Measurements from ENCODE around the gene DPM2. TPM values are rescaled to one million over a fixed set of nuclear protein-coding genes. Genes with fewer than 3 reads are reported as not detected.

The DPM2 gene
- total and polyA plus RNA-seq, 7 donors: 9.7 to 39.6 (median 16.6) TPM

GRCh38 chr9:127920794-127921193 lies 16.9 kb downstream of the DPM2 start:
- TF ChIP-seq CTCF (IDR thresholded peaks at IDR 0.05): no peak
- H3K9me3 ChIP-seq: no peaks in the 10 kb centered on the region
- peaks cover 31% of the 10 kb centered on the region for H3K4me1 ChIP-seq
- 83 to 95% (median 92%) methylated on average over 7 of the region's 7 CpGs for WGBS, 3 donors
- intact Hi-C loops (cut with DNase I): loop anchor here (1.0 to 10.0 kb wide), 4 partner anchors 136 to 418 kb away; partner anchors contain the start of gene CDK9 (in 1 of the 2)
- H3K27ac ChIP-seq: no peak overlapping the region
- H3K4me3 ChIP-seq: no peak overlapping the region
- H3K27me3 ChIP-seq (ENCODE audit: insufficient read depth in 3 of 3, low read length in 2 of 3): peaks cover 0 to 6% (median 0%) of the 10 kb centered on the region in 3 donors
- ATAC-seq (no peak), DNase-seq (no peak)
- no peaks in the 10 kb centered on the region for H3K36me3 ChIP-seq (ENCODE audit: insufficient read depth in 1 of 2, low read depth in 1 of 2)

- Histone ChIP-seq H3K27ac (peak overlapping the region; percentile 44), H3K4me1 (peaks cover 39% of the 10 kb centered on the region), H3K9me3 (no peaks in the 10 kb centered on the region), H3K36me3 (ENCODE audit: insufficient read depth in 1 of 2, low read depth in 1 of 2) (no peaks in the 10 kb centered on the region), H3K27me3 (ENCODE audit: insufficient read depth in 3 of 3, low read length in 2 of 3) (no peaks in the 10 kb centered on the region), H3K4me3 (no peak overlapping the region)
- ATAC-seq (peak in 3 of 4 donors; percentile 21 to 57 (median 53)), DNase-seq (peak; percentile 93 to 94)
- no peak for TF ChIP-seq CTCF (IDR thresholded peaks at IDR 0.05)
- intact Hi-C loops (cut with DNase I): loop anchor here (2.0 to 5.0 kb wide), 5 partner anchors 47 to 417 kb away; partner anchors contain the start of genes CDK9 (in 1 of the 2) and TOR2A (in 1 of the 2)
- 49 to 64% (median 54%) methylated on average over 8 of the region's 8 CpGs for WGBS, 3 donors
Observed at GRCh38 chr9:127919253-127919815, 18.3 kb downstream of the DPM2 start.

GRCh38 chr9:127918183-127919107 lies 19.2 kb downstream of the DPM2 start:
- Histone ChIP-seq H3K4me3 (no peak overlapping the region), H3K27me3 (ENCODE audit: insufficient read depth in 3 of 3, low read length in 2 of 3) (no peaks in the 10 kb centered on the region), H3K36me3 (ENCODE audit: insufficient read depth in 1 of 2, low read depth in 1 of 2) (peaks cover 0 to 6% of the 10 kb centered on the region in 2 donors), H3K4me1 (peaks cover 39% of the 10 kb centered on the region), H3K27ac (peak overlapping the region; percentile 44), H3K9me3 (no peaks in the 10 kb centered on the region)
- 88 to 95% (median 89%) methylated on average over 8 of the region's 8 CpGs for whole genome bisulfite sequencing, 3 donors
- no peak for ATAC-seq
- TF ChIP-seq CTCF (IDR thresholded peaks at IDR 0.05): no peak
- DNase-seq: peak in 1 of 2 donors; percentile 59
- intact Hi-C loops (cut with DNase I): loop anchor here (2.0 to 5.0 kb wide), 5 partner anchors 46 to 416 kb away; partner anchors contain the start of genes CDK9 (in 1 of the 2) and TOR2A (in 1 of the 2)

GRCh38 chr9:127917603-127918002 lies 20.1 kb downstream of the DPM2 start:
- Histone ChIP-seq H3K27ac (no peak overlapping the region), H3K9me3 (no peaks in the 10 kb centered on the region), H3K36me3 (ENCODE audit: insufficient read depth in 1 of 2, low read depth in 1 of 2) (peaks cover 0 to 11% of the 10 kb centered on the region in 2 donors), H3K27me3 (ENCODE audit: insufficient read depth in 3 of 3, low read length in 2 of 3) (no peaks in the 10 kb centered on the region), H3K4me3 (peak overlapping the region; percentile 37), H3K4me1 (peaks cover 39% of the 10 kb centered on the region)
- intact Hi-C loops (cut with DNase I): loop anchor here (2.0 to 5.0 kb wide), 5 partner anchors 45 to 415 kb away; partner anchors contain the start of genes CDK9 (in 1 of the 2) and TOR2A (in 1 of the 2)
- 54 to 71% (median 54%) methylated on average over 6 of the region's 6 CpGs for WGBS, 3 donors
- no peak for TF ChIP-seq CTCF (IDR thresholded peaks at IDR 0.05)
- ATAC-seq (no peak), DNase-seq (peak in 1 of 2 donors; percentile 48)

Measured in psoas muscle (tissue), 8 donors.